NCI-H345 treated with DMSO at 0.1 percent for 48 hours (cell line): ENCODE results near the gene HDAC5.
"Not testable (repeated sequence)": the region's sequence is repeated elsewhere in the genome, so short reads cannot be mapped to it uniquely, and the experiment has no call there.

Source experiments
- DNase-seq: peaks from one replicate; lab custom pipeline; 2025; ENCODE audit not compliant: unreplicated experiment; lab: John Stamatoyannopoulos, UW

HDAC5 gene

GRCh38 chr17:44133918-44134476 is 10.6 kb upstream of the HDAC5 start:
- no peak for DNase-seq

DNA sequence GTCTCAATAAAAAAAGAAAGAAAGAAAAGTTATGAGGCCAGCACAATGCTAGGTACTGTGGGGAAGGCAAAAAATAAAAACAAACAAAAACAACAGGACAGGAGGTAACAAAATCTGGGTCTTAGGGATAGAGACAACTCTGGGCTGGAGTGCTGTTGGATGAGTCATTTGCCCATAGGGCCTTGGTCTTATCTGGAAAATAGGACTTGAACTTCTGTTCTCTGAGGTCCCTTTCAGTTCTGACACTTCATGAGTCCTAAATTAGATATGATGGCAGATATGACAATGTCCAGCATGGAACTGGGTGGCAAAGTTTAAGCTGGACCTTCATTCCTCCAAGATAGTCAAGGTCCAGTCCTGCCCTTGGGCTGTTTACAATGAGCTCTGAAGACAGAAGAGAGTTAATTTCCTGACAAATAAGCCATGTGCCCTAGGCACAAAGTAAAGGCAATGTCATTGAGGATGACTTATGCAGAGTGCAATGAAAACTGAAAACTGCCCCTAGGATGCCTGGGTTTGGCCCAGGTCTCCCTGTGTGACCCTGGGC is 8.9 kb upstream of the HDAC5 start:
- no peak for DNase-seq

DNA sequence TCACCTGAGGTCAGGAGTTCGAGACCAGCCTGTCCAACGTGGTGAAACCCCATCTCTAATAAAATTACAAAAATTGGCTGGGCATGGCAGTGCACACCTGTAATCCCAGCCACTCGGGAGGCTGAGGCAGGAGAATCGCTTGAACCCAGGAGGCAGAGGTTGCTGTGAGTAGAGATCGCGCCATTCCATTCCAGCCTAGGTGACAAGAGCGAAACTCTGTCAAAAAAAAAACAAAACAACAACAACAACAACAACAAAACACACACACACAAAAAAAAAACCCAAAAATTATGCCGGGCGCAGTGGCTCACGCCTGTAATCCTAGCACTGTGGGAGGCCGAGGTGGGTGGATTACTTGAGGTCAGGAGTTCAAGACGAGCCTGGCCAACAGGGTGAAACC is 7.9 kb upstream of the HDAC5 start:
- not testable (repeated sequence) for DNase-seq

DNA sequence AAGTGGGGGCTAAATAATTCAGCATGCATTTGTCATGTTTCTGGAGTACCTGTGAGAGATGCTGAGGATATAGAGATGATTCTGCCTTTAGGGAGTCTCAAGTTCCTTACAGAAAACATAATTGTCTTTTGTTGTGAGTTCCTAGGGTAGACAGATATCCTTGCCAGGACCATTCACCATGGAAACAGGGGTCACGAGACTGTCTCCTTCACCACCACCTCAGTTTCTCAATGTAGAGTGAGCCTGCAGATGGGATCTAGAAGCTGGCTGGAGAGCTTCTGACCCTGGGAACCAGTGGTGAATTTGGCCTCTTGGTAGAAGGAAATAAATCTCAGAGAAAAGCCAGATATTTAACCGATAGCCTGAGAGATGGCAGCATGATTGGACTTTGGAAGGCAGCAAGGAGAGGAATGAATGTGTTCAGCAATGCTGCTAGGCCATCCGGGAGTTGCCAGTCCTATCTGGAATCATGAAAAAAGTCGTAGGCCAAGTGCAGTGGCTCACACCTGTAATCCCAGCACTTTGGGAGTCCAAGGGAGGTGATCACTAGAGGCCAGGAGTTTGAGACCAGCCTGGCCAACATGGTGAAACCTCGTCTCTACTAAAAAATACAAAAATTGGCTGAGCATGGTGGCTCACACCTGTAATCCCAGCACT is 7.4 kb upstream of the HDAC5 start:
- no peak for DNase-seq

- DNase-seq, result no peak
Measured at GRCh38 chr17:44128383-44128782, 4.9 kb upstream of the HDAC5 start.

GRCh38 chr17:44124118-44124438 is 637 bp upstream of the HDAC5 start:
- DNase-seq, result no peak

- DNase-seq, result no peak
Measured at GRCh38 chr17:44122816-44123355, 555 bp downstream of the HDAC5 start.

- DNase-seq, result no peak
Measured at GRCh38 chr17:44121997-44122815, 1.2 kb downstream of the HDAC5 start.

DNA sequence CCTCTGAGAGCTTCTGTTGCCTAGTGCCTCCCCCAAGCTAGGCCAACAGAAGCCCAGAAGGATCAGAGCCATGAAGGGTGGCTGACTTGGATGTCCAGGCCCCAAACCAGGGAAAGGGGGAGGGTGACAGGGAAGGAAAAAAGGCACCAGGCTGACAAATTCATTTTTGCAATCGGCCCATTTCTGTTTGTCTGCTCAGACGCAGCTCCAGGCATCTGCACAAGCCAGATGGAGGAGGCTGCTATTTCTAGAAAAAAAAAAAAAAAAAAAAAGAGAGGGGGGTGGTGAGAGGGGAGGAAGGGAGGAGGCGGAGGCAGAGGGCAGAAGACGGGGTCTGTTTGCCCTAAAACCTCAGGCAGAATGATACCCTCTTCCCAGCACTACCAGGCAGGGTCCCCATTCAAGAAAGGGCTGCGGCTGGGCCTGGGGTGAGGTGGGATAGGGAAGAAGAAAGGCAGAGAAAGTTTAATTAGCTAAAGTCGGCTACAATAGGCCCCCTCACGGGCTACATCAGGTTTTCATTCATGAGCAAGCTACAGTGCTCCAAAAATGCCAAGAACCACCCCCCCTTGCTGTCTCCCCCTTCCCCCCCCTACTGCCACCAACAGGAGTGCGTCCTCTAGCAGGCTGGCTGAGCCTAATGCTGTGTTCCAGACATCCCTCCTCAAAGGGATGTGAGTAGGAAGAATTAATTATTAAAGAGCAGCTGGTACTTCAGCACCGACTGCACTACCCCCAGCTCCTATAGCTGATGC is 2.4 kb downstream of the HDAC5 start:
- DNase-seq, result no peak

DNA sequence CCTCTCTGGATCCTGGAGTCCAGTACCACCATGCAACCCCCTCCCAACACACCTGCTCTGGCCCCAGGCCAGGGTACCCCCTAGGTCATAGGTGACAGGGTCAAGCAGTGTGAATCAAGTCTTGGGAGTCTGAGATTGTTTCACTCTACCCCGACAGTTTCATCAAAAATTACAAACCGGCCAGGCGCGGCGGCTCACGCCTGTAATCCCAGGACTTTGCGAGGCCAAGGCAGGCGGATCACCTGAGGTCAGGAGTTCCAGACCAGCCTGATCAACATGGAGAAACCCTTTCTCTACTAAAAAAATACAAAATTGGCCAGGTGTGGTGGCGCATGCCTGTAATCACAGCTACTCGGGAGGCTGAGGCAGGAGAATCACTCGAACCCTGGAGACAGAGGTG is 3.2 kb downstream of the HDAC5 start:
- DNase-seq, result not testable (repeated sequence)

DNA sequence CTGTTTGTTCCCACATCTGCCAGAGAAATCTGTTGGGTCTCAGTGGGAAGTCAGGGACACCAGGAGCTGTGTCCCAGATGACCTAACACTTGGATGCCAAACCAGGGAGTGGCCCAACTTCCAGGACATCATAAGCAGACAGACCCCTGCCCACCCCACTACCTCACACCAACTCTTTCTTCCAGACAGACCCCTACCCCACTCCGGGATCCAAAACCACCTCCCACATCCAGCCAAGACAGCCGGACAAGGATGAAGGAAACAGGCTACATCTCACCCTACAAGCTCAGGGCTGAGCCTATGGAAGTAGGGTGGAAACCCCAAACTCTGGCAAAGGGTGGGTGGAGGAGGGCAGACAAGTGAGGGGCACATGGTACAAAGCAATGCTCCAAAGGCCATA is 3.6 kb downstream of the HDAC5 start:
- no peak for DNase-seq

GRCh38 chr17:44119062-44119461 is 4.4 kb downstream of the HDAC5 start:
- DNase-seq, result no peak

DNA sequence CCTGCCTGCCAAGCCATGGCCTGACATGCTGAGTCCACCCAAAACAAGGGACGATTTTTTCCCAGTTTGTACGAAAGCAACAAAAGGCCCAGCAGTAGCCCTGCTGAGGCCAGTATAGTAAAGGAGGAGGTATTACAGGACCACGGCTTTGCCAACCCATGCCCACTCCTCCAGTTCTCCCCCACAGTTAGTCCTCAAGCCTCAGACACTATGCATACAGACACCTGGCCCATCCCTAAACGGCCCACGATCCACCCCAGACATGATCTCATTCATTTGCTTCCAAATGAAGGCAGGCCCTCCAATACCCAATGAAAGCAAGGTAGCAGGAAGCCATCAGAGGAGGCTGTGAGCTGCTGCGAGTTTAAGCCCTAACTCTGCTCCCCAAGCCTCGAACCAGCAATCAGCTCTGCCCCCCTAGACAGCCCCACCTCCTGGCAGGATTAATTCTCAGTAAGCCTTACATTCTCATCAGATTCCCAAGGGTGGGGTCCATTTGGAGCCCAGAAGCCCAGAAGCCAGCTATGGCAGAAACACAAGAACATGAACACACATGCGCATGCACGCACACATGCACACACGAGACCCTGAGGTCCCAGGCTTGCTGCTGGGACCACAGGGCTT is 4.9 kb downstream of the HDAC5 start:
- DNase-seq, result no peak

- DNase-seq, result no peak
Measured at GRCh38 chr17:44117351-44117750, 6.1 kb downstream of the HDAC5 start.

- no peak for DNase-seq
Measured at GRCh38 chr17:44115585-44116415, 7.6 kb downstream of the HDAC5 start.

- no peak for DNase-seq
Measured at GRCh38 chr17:44113868-44114840, 9.3 kb downstream of the HDAC5 start.

- no peak for DNase-seq
Measured at GRCh38 chr17:44113382-44113781, 10.1 kb downstream of the HDAC5 start.
